ENCODE measurements around the gene CNTNAP2. TPM values are rescaled to one million over a fixed set of nuclear protein-coding genes. Genes with fewer than 3 reads are reported as not detected.
A peak's percentile ranks its signal among the peaks of the same experiment; 100 is the strongest.

The CNTNAP2 gene
- total RNA-seq, 1 donor, result under 0.01 TPM

DNA sequence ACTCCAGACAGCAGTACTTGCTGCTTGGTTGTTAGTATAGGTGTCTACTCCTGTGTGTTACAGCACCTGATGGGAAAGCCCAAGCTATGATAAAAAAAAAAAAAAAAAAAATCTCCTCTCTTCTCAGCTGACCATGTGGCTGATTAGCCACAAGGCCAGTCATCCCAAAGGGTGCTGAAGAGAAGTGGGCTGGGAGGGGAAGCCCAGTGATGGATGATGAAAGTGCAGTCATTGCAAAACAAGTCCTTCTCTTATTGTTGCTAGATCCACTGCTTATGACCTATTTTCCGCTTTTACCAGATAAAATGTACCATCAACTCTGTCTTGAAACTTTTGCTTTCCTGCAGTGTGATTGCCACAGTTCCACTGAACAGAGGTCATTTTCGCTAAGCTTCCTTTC is 1381.5 kb downstream of the CNTNAP2 start:
- no peak for DNase-seq (ENCODE audit: low read depth)
- TF ChIP-seq, protein P1, sequence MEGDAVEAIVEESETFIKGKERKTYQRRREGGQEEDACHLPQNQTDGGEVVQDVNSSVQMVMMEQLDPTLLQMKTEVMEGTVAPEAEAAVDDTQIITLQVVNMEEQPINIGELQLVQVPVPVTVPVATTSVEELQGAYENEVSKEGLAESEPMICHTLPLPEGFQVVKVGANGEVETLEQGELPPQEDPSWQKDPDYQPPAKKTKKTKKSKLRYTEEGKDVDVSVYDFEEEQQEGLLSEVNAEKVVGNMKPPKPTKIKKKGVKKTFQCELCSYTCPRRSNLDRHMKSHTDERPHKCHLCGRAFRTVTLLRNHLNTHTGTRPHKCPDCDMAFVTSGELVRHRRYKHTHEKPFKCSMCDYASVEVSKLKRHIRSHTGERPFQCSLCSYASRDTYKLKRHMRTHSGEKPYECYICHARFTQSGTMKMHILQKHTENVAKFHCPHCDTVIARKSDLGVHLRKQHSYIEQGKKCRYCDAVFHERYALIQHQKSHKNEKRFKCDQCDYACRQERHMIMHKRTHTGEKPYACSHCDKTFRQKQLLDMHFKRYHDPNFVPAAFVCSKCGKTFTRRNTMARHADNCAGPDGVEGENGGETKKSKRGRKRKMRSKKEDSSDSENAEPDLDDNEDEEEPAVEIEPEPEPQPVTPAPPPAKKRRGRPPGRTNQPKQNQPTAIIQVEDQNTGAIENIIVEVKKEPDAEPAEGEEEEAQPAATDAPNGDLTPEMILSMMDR (IDR thresholded peaks at IDR 0.05; ENCODE audit: insufficient read depth, low read length), result no peak
- no peak overlapping the region for H3K4me3 ChIP-seq (ENCODE audit: low read depth, low read length)

DNA sequence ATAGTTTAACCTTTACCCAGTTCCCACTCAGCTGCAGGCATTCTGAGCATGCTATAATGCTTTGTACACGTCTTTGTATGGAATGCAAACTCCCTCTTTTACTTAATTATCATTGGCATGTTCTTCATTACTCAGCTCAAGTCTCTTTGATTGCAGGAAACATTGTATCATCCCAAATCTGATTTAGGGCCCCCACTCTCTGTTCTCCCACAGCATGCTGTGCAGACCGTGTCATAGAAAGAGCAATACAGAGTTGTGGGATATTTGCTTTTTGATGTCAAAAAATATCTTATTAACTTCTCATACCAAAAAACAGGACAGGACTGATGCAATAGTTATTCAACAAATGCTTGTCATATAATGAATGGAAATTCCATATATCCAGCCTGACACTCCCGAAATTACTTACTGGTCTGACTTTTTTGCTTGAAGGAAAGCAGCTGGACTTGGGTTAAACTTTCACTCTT is 1392.5 kb downstream of the CNTNAP2 start:
- DNase-seq (ENCODE audit: low read depth), result peak; percentile 65
- H3K4me3 ChIP-seq (ENCODE audit: low read depth, low read length), result no peak overlapping the region

GRCh38 chr7:147509541-147510200 is 1393.1 kb downstream of the CNTNAP2 start:
- TF ChIP-seq, protein P1 (IDR thresholded peaks at IDR 0.05; ENCODE audit: insufficient read depth, low read length), result no peak
- DNase-seq (ENCODE audit: low read depth), result peak; percentile 59
- H3K4me3 ChIP-seq (ENCODE audit: low read depth, low read length), result no peak overlapping the region

More for the DNA sequence above, 1392.5 kb downstream of the CNTNAP2 start:
- TF ChIP-seq, protein P1 (IDR thresholded peaks at IDR 0.05; ENCODE audit: insufficient read depth, low read length), result no peak

- no peak for DNase-seq (ENCODE audit: low read depth)
- TF ChIP-seq, protein P1 (IDR thresholded peaks at IDR 0.05; ENCODE audit: insufficient read depth, low read length), result no peak
- H3K4me3 ChIP-seq (ENCODE audit: low read depth, low read length), result no peak overlapping the region
These were observed 1393.6 kb downstream of the CNTNAP2 start for GRCh38 chr7:147510201-147510542.

- TF ChIP-seq, protein P1 (IDR thresholded peaks at IDR 0.05; ENCODE audit: insufficient read depth, low read length), result no peak
- no peak overlapping the region for H3K4me3 ChIP-seq (ENCODE audit: low read depth, low read length)
- DNase-seq (ENCODE audit: low read depth), result peak; percentile 50
These were observed 1394.3 kb downstream of the CNTNAP2 start for GRCh38 chr7:147510923-147511322.

DNA sequence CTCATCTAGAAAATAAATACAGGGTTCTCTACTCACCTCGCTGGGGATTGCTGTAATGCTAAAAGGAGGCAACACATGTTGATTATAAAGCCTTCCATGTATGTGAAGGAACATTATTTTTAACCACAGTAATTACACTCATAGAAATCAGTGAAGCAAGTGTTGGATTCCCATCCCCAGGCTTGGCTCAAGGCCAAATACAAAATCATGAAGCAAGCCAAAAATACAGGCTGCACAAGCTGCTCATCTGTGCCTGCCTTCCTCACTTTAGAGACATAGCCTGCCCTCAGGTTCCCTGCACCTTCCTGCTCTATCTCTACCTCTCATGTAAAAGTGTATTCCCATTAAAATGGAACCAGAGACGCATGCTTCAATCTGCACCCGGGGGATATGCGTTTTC is 1396.8 kb downstream of the CNTNAP2 start:
- TF ChIP-seq, protein P1 (IDR thresholded peaks at IDR 0.05; ENCODE audit: insufficient read depth, low read length), result no peak
- no peak for DNase-seq (ENCODE audit: low read depth)

GRCh38 chr7:147516391-147516790 is 1399.8 kb downstream of the CNTNAP2 start:
- no peak for DNase-seq (ENCODE audit: low read depth)
- TF ChIP-seq, protein P1 (IDR thresholded peaks at IDR 0.05; ENCODE audit: insufficient read depth, low read length), result no peak

More for the DNA sequence above, 1396.8 kb downstream of the CNTNAP2 start:
- H3K4me3 ChIP-seq (ENCODE audit: low read depth, low read length), result no peak overlapping the region

More at GRCh38 chr7:147516391-147516790, 1399.8 kb downstream of the CNTNAP2 start:
- no peak overlapping the region for H3K4me3 ChIP-seq (ENCODE audit: low read depth, low read length)

All from fibroblast of the aortic adventitia (primary cell).